Thyroid gland (tissue), 4 donors: ENCODE results near the gene ANKRD63.

Experiments
- POLR2A ChIP-seq, 2 donors: fragments of 450-650 bp; IDR thresholded peaks; one replicate each; pipeline ENCODE4 v1.6.1; 2017; ENCODE audit warnings: antibody characterized with exemption in 2 of 2, mild to moderate bottlenecking in 2 of 2, moderate library complexity in 1 of 2
- TF ChIP-seq, protein P1 (sequence below), 6 experiments: fragments of 200-600 bp in 3 of 6; fragments of 450-650 bp in 3 of 6; sonication (generic) in 3 of 6; IDR thresholded peaks; one replicate each; pipeline ENCODE4 v1.5.1; 2016 to 2019; ENCODE audit warnings: antibody characterized with exemption in 6 of 6, mild to moderate bottlenecking in 2 of 6, inconsistent platforms in 1 of 6, moderate library complexity in 1 of 6

DNA sequence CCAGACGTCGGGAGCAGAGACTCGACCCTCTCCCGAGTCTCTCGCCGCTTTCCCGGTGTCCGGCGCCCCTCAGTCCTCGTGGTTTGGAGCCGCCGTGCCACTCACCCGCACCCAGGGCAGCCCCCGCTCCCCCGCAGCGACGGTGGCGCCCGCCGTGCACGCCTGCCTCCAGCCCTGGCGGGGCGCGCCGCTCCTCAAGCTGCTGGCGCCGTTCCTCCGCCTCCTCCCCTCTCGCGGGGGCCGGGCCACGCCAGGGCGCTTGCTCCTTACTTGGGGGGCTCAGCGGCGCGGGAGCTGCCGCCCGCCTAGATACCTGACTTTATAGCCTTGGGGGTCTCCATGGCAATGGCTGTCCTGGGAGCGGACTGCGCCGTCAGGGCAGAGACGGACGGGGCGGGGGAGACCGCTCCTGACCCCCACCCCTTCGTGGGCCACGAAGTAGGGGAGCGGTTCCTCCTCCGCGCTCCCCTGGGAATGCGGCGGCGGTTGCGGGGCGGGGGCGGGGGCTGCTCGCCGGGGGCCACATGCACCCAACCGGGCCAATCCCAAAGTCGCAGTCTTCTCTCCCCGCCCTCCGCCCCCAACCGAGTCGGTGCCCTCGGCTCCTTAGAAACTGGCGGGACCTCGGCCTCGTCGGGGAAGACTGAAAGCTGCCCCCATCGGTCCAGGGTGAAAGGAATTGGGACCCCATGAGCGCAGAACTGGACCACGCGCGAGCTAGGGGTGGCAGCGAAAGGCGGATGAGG lies at the start of gene ANKRD63:
- TF ChIP-seq, protein P1, sequence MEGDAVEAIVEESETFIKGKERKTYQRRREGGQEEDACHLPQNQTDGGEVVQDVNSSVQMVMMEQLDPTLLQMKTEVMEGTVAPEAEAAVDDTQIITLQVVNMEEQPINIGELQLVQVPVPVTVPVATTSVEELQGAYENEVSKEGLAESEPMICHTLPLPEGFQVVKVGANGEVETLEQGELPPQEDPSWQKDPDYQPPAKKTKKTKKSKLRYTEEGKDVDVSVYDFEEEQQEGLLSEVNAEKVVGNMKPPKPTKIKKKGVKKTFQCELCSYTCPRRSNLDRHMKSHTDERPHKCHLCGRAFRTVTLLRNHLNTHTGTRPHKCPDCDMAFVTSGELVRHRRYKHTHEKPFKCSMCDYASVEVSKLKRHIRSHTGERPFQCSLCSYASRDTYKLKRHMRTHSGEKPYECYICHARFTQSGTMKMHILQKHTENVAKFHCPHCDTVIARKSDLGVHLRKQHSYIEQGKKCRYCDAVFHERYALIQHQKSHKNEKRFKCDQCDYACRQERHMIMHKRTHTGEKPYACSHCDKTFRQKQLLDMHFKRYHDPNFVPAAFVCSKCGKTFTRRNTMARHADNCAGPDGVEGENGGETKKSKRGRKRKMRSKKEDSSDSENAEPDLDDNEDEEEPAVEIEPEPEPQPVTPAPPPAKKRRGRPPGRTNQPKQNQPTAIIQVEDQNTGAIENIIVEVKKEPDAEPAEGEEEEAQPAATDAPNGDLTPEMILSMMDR (IDR thresholded peaks at IDR 0.05), result no peak
- TF ChIP-seq POLR2A (IDR thresholded peaks at IDR 0.05), result no peak
